Brain microvascular endothelial cell (primary cell): ENCODE results near the gene TMEM97.
"Not testable (repeated sequence)": the region's sequence is repeated elsewhere in the genome, so short reads cannot be mapped to it uniquely, and the experiment has no call there.

ENCODE experiments used
- DNase-seq: peaks from one replicate; pipeline ENCODE4 v3.0.0-alpha.2; 2020
- H3K27ac ChIP-seq: fragments of 250-450 bp; sonication (Bioruptor Pico); 2 replicates; pipeline ENCODE4 v1.5.1; 2020; ENCODE audit warnings: mild to moderate bottlenecking, moderate library complexity
- H3K27me3 ChIP-seq: fragments of 250-450 bp; sonication (Bioruptor Pico); replicated peaks from 2 replicates; pipeline ENCODE4 v1.5.1; 2020; ENCODE audit warnings: mild to moderate bottlenecking
- H3K36me3 ChIP-seq: fragments of 250-450 bp; sonication (Bioruptor Pico); replicated peaks from 2 replicates; pipeline ENCODE4 v1.5.1; 2020; ENCODE audit warnings: mild to moderate bottlenecking
- H3K4me3 ChIP-seq: 2 replicates; pipeline ENCODE4 v1.5.1; 2011; ENCODE audit warnings: low read depth, mild to moderate bottlenecking, control low read depth, low read length, moderate library complexity
- in situ Hi-C: cut with HindIII; loops from 2 replicates; pipeline ENCODE4 v1.10.0; 2017; ENCODE audit warnings: low sequenced_read_pairs, low pct_ligation_motif_present
- TF ChIP-seq, protein P1 (sequence below): IDR thresholded peaks from 2 replicates; pipeline ENCODE4 v1.5.1; 2011; ENCODE audit warnings: low read depth, mild to moderate bottlenecking, moderate library complexity, low read length, control low read depth, inconsistent platforms; ENCODE audit errors: missing control alignments

The TMEM97 gene

DNA sequence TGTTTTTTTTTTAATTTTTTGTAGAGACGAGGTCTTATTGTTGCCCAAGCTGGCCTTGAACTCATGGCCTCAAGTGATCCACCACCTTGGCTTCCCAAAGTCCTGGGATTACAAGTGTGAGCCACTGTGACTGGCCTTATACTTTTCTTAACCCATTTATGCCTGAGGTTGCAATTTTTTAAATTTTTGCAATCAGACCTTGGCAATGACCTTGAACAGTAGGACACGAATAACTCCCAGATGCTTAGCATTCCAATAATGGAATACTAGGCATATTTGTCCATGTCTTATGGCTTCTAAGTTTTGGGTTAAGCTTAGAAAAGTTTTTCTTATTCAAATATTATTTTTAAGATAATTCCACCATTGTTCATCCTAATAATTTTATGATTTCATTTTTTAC lies 28.3 kb upstream of the TMEM97 start:
- DNase-seq = no peak

DNA sequence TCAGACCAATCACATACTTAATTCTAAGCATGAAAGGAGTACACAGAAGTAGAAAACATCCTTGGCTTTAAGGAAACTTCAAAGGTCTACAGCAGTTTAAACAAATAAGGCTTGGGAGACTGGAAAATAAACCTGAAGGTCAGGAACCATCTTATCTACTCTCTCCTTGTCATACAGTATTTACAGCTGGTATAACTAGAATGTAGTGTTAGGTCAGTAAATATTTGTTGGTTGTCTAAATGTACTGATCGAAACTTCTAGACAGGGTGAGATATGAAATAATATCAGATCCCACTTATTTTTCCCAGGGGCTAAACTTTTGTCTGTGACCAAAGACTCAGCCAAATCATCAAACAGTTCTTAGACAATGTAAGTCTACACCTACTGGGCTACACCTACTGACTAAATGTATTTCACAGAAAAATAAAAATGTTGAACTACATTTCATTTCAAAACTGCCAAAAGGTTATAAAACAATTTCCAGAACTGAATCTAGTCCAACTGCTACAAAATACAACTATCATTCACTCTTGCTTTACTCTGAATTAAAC lies 27.1 kb upstream of the TMEM97 start:
- DNase-seq = no peak
- Histone ChIP-seq H3K36me3 (no peaks in the 10 kb centered on the region), H3K27ac (no peak overlapping the region), H3K27me3 (peaks cover 2% of the 10 kb centered on the region), H3K4me3 (no peak overlapping the region)
- TF ChIP-seq, protein P1, sequence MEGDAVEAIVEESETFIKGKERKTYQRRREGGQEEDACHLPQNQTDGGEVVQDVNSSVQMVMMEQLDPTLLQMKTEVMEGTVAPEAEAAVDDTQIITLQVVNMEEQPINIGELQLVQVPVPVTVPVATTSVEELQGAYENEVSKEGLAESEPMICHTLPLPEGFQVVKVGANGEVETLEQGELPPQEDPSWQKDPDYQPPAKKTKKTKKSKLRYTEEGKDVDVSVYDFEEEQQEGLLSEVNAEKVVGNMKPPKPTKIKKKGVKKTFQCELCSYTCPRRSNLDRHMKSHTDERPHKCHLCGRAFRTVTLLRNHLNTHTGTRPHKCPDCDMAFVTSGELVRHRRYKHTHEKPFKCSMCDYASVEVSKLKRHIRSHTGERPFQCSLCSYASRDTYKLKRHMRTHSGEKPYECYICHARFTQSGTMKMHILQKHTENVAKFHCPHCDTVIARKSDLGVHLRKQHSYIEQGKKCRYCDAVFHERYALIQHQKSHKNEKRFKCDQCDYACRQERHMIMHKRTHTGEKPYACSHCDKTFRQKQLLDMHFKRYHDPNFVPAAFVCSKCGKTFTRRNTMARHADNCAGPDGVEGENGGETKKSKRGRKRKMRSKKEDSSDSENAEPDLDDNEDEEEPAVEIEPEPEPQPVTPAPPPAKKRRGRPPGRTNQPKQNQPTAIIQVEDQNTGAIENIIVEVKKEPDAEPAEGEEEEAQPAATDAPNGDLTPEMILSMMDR = no peak
- in situ Hi-C loops = no loop called here

More for the DNA sequence above, 28.3 kb upstream of the TMEM97 start:
- Histone ChIP-seq H3K36me3 (no peaks in the 10 kb centered on the region), H3K4me3 (no peak overlapping the region), H3K27ac (no peak overlapping the region), H3K27me3 (peaks cover 2% of the 10 kb centered on the region)
- in situ Hi-C loops = no loop called here
- TF ChIP-seq, protein P1 = no peak

DNA sequence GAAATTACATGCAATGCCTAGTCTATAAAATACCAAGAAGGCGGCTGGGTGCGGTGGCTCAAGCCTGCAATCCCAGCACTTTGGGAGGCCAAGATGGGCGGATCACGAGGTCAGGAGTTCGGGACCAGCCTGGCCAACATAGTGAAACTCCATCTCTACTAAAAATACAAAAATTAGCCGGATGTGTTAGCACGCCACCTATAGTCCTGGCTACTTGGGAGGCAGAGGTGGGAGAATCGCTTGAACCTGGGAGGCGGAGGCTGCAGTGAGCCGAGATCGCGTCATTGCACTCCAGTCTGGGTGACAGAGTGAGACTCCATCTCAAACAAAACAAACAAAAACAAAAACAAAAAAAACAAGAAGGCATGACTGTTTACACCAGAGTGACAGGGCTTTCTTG lies 26.1 kb upstream of the TMEM97 start:
- in situ Hi-C loops, H3K4me3 ChIP-seq, DNase-seq, H3K36me3 ChIP-seq, H3K27ac ChIP-seq, H3K27me3 ChIP-seq: not testable (repeated sequence)

DNA sequence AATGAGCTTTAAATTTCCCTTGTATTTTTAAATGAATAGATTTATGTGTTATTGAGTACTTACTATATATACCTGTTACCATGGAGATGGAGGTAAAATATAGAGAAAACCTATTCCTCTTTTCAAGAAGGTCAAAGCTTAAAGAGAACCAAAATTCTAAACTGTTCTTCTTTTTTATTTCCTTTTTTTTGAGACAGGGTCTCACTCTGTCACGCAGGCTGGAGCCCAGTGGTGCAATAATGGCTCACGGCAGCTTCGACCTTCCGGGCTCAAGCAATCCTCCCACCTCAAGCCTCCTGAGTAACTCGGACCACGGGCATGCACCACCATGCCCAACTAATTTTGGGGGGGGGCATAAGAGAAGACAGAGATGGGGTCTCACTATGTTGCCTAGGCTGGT lies 25.0 kb upstream of the TMEM97 start:
- Histone ChIP-seq H3K27me3 (peaks cover 2% of the 10 kb centered on the region), H3K36me3 (no peaks in the 10 kb centered on the region), H3K27ac (no peak overlapping the region), H3K4me3 (no peak overlapping the region)
- in situ Hi-C loops = no loop called here
- no peak for DNase-seq
- TF ChIP-seq, protein P1 = no peak

DNA sequence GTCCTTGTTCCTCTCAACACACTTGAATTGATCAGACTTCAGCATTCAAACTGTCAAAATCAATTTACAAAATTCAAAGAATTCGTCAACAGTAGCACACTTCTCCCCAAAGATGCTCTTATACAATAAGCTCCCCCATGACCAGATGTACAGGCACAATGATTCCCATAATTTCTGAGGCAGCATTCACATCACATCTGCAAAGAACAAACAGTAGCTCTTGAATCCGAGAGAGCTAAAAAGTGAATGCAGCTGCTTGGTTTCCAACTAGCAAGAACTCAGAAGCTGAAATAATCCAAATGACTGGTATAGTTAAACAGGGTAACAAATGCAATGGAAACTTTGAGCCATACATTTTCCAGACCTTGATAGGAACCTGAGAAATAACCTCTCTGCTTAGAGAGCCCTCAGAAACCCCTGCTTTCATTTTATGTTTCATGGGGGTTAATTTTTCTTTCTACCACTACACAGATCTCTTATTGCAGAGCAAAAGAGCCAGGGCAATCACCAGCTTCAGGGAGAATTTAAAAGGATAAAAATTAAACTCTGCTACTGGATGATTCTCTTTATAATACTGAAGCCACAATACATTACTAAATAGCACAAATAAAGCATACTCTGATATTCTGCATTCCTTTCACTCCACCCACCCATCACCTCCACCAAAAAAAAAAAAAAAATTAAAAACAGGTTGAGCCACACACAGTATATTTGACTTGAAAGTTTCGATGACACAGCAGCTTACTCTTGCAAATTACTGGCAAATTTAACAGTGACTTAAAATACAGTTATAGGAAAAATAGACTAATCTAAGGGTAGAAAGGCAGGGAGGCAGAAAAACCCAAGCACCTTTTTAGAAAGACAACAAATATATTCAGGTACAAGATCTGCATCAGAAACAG lies 23.1 kb upstream of the TMEM97 start:
- no peaks in the 10 kb centered on the region for H3K36me3 ChIP-seq
- no peak for DNase-seq
- in situ Hi-C loops = no loop called here
- no peak overlapping the region for H3K27ac ChIP-seq
- no peak overlapping the region for H3K4me3 ChIP-seq
- TF ChIP-seq, protein P1 = no peak
- peaks cover 2% of the 10 kb centered on the region for H3K27me3 ChIP-seq

DNA sequence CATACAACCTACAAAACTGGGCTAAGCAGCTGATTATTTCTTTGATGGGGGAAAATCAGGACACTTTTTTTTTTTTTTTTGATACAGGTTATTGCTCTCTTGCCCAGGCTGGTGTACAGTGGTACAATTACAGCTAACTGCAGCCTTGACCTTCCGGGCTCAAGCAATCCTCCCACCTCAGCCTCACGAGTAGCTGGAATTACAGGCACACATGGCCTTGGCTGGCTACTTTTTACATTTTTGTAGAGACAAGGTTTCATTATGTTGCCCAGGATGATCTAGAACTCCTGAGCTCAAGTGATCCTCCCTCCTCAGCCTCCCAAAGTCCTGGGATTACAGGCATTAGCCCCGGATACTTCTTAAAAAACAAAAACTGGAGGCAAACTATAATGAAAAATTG lies 20.6 kb upstream of the TMEM97 start:
- H3K27ac ChIP-seq = no peak overlapping the region
- no peak overlapping the region for H3K4me3 ChIP-seq
- no peaks in the 10 kb centered on the region for H3K36me3 ChIP-seq
- in situ Hi-C loops = no loop called here
- H3K27me3 ChIP-seq = no peaks in the 10 kb centered on the region
- TF ChIP-seq, protein P1 = no peak
- no peak for DNase-seq
